Measurements from ENCODE around the gene AMIGO2.

Gene AMIGO2

DNA sequence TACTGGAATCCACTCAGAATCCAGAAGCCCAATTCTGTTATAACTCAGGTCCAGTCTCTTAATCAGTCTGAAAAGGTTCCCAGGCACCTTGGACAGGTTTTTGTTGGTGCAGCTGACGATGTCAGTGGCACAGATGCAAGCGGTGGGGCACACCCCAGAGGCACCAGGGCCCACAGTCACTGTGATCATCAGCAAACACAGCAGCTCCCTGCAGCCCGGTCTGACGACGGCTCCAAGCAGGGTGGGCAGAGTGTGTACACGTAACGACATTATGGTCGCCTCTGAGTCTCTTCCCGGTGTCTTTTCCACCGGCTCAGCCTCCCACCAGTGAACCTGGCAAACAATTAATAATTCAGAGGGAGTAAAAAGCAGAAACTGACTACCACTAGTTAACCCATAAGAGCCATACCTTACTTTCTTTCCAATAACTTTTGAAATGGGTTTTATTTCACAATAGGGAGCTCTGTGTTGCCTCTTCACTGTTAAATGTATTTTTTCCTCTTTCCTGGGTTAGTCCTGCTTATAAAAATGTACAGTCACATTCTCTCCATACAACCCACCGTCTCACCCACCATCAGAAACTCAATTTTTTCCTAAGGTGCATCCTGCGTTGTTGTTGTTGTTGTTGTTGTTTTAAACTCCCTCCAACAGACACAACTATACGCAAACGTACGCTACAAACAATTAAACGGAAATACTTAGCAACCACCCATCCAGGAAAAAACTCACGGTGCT lies 859 bp downstream of the AMIGO2 start:
- peak overlapping the region; percentile 61; the same call in 1 of the 2 replicates for H3K27ac ChIP-seq (ENCODE audit: extremely low read depth, low read depth, low read length)
- H3K4me1 ChIP-seq (ENCODE audit: control insufficient read depth, insufficient read depth, low read length): peaks cover 9% of the 10 kb centered on the region; the same call in 1 of the 2 replicates
- peak overlapping the region; percentile 51 for H3K4me3 ChIP-seq (ENCODE audit: low read depth, low read length)
- ChIA-PET POLR2A (interaction anchor here (0.8 kb wide), 1 partner anchor 198 kb away, joined by 3 read pairs; no protein-coding TSS in a partner anchor), CTCF (interaction anchor here (0.6 to 3.0 kb wide), 9 partner anchors 9 to 318 kb away, joined by 3 to 10 read pairs (median 3); no protein-coding TSS in a partner anchor)
- H3K36me3 ChIP-seq (ENCODE audit: control insufficient read depth in 2 of 2, insufficient read depth in 1 of 2, low read length in 2 of 2): no peaks in the 10 kb centered on the region
- H3K9me3 ChIP-seq (ENCODE audit: control insufficient read depth, insufficient read depth, low read depth, low read length): no peaks in the 10 kb centered on the region
- no peak for TF ChIP-seq ZNF121 (tag by site-specific recombination; IDR thresholded peaks at IDR 0.05)
- no peak for TF ChIP-seq ZNF350 (tag by site-specific recombination; IDR thresholded peaks at IDR 0.05)
- TF ChIP-seq ZNF830 (tag by site-specific recombination; IDR thresholded peaks at IDR 0.05; ENCODE audit: low read depth): no peak
- TF ChIP-seq ZNF292 (tag by site-specific recombination; IDR thresholded peaks at IDR 0.05; ENCODE audit: borderline replicate concordance, low read depth): no peak
- no peak for TF ChIP-seq ZNF221 (tag by site-specific recombination; IDR thresholded peaks at IDR 0.05; ENCODE audit: borderline replicate concordance)
- TF ChIP-seq SETDB1 (IDR thresholded peaks at IDR 0.05; ENCODE audit: insufficient read length, low read length): no peak
- TF ChIP-seq SP7 (tag by site-specific recombination; IDR thresholded peaks at IDR 0.05): 0 out of 2 replicates have a peak, but pooled peaks have one; percentile 22
- TF ChIP-seq ZNF571 (tag by site-specific recombination; IDR thresholded peaks at IDR 0.05): no peak
- TF ChIP-seq, protein P1, sequence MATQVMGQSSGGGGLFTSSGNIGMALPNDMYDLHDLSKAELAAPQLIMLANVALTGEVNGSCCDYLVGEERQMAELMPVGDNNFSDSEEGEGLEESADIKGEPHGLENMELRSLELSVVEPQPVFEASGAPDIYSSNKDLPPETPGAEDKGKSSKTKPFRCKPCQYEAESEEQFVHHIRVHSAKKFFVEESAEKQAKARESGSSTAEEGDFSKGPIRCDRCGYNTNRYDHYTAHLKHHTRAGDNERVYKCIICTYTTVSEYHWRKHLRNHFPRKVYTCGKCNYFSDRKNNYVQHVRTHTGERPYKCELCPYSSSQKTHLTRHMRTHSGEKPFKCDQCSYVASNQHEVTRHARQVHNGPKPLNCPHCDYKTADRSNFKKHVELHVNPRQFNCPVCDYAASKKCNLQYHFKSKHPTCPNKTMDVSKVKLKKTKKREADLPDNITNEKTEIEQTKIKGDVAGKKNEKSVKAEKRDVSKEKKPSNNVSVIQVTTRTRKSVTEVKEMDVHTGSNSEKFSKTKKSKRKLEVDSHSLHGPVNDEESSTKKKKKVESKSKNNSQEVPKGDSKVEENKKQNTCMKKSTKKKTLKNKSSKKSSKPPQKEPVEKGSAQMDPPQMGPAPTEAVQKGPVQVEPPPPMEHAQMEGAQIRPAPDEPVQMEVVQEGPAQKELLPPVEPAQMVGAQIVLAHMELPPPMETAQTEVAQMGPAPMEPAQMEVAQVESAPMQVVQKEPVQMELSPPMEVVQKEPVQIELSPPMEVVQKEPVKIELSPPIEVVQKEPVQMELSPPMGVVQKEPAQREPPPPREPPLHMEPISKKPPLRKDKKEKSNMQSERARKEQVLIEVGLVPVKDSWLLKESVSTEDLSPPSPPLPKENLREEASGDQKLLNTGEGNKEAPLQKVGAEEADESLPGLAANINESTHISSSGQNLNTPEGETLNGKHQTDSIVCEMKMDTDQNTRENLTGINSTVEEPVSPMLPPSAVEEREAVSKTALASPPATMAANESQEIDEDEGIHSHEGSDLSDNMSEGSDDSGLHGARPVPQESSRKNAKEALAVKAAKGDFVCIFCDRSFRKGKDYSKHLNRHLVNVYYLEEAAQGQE (tag by site-specific recombination; IDR thresholded peaks at IDR 0.05): peak; percentile 68
- no peak for TF ChIP-seq ZNF558 (tag by site-specific recombination; IDR thresholded peaks at IDR 0.05)
- TF ChIP-seq ZBTB20 (tag by site-specific recombination; IDR thresholded peaks at IDR 0.05): peak; percentile 61
- 0 out of 2 replicates have a peak, but pooled peaks have one; percentile 1 for TF ChIP-seq GLIS1 (tag by site-specific recombination; IDR thresholded peaks at IDR 0.05)
- TF ChIP-seq ZNF660 (tag by site-specific recombination; IDR thresholded peaks at IDR 0.05): no peak
- TF ChIP-seq ZBTB17 (tag by site-specific recombination; IDR thresholded peaks at IDR 0.05): no peak
- TF ChIP-seq ZNF792 (tag by site-specific recombination; IDR thresholded peaks at IDR 0.05): no peak
- no peak for TF ChIP-seq MEIS1 (CRISPR knock-in tag; IDR thresholded peaks at IDR 0.05; ENCODE audit: borderline replicate concordance)
- TF ChIP-seq ZNF600 (tag by site-specific recombination; IDR thresholded peaks at IDR 0.05): no peak
- TF ChIP-seq ZNF394 (tag by site-specific recombination; IDR thresholded peaks at IDR 0.05; ENCODE audit: borderline replicate concordance): no peak
- no peak for TF ChIP-seq ZNF140 (tag by site-specific recombination; IDR thresholded peaks at IDR 0.05)
- no peak for TF ChIP-seq ZNF48 (tag by site-specific recombination; IDR thresholded peaks at IDR 0.05)
- TF ChIP-seq OVOL3 (tag by site-specific recombination; IDR thresholded peaks at IDR 0.05): no peak
- TF ChIP-seq ZNF621 (tag by site-specific recombination; IDR thresholded peaks at IDR 0.05): no peak
- TF ChIP-seq, protein P2, sequence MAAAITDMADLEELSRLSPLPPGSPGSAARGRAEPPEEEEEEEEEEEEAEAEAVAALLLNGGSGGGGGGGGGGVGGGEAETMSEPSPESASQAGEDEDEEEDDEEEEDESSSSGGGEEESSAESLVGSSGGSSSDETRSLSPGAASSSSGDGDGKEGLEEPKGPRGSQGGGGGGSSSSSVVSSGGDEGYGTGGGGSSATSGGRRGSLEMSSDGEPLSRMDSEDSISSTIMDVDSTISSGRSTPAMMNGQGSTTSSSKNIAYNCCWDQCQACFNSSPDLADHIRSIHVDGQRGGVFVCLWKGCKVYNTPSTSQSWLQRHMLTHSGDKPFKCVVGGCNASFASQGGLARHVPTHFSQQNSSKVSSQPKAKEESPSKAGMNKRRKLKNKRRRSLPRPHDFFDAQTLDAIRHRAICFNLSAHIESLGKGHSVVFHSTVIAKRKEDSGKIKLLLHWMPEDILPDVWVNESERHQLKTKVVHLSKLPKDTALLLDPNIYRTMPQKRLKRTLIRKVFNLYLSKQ (tag by site-specific recombination; IDR thresholded peaks at IDR 0.05; ENCODE audit: borderline replicate concordance): no peak
- TF ChIP-seq MZF1 (tag by site-specific recombination; IDR thresholded peaks at IDR 0.05; ENCODE audit: borderline replicate concordance): no peak
- no peak for TF ChIP-seq KLF9 (tag by site-specific recombination; IDR thresholded peaks at IDR 0.05; ENCODE audit: low read depth)
- TF ChIP-seq, protein P3, sequence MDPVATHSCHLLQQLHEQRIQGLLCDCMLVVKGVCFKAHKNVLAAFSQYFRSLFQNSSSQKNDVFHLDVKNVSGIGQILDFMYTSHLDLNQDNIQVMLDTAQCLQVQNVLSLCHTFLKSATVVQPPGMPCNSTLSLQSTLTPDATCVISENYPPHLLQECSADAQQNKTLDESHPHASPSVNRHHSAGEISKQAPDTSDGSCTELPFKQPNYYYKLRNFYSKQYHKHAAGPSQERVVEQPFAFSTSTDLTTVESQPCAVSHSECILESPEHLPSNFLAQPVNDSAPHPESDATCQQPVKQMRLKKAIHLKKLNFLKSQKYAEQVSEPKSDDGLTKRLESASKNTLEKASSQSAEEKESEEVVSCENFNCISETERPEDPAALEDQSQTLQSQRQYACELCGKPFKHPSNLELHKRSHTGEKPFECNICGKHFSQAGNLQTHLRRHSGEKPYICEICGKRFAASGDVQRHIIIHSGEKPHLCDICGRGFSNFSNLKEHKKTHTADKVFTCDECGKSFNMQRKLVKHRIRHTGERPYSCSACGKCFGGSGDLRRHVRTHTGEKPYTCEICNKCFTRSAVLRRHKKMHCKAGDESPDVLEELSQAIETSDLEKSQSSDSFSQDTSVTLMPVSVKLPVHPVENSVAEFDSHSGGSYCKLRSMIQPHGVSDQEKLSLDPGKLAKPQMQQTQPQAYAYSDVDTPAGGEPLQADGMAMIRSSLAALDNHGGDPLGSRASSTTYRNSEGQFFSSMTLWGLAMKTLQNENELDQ (tag by site-specific recombination; IDR thresholded peaks at IDR 0.05; ENCODE audit: low read depth): no peak
- TF ChIP-seq ZNF423 (tag by site-specific recombination; IDR thresholded peaks at IDR 0.05): no peak
- no peak for TF ChIP-seq TCF7L2 (IDR thresholded peaks at IDR 0.05; ENCODE audit: borderline replicate concordance, low read depth, low read length)
- peak; percentile 68; the same call in 1 of the 2 replicates for TF ChIP-seq ZFP69B (tag by site-specific recombination; IDR thresholded peaks at IDR 0.05)
- no peak for TF ChIP-seq ZNF747 (tag by site-specific recombination; IDR thresholded peaks at IDR 0.05)
- no peak for TF ChIP-seq ZNF10 (tag by site-specific recombination; IDR thresholded peaks at IDR 0.05)
- TF ChIP-seq GFI1B (tag by site-specific recombination; IDR thresholded peaks at IDR 0.05): no peak

Measured in HEK293 (cell line).